Measurements from ENCODE around the gene FAM168A.

The FAM168A gene

GRCh38 chr11:73554671-73555320, 43.1 kb downstream of the FAM168A start:
- DNase-seq = no peak

GRCh38 chr11:73553266-73553665, 44.6 kb downstream of the FAM168A start:
- no peak for DNase-seq

GRCh38 chr11:73551677-73552076, 46.2 kb downstream of the FAM168A start:
- no peak for DNase-seq

GRCh38 chr11:73549376-73549775, 48.5 kb downstream of the FAM168A start:
- DNase-seq = no peak

GRCh38 chr11:73547706-73548595, 50.0 kb downstream of the FAM168A start:
- DNase-seq = no peak

- DNase-seq = no peak
Measured at GRCh38 chr11:73542175-73542574, 55.7 kb downstream of the FAM168A start.

- no peak for DNase-seq
Measured at GRCh38 chr11:73539506-73540084, 58.3 kb downstream of the FAM168A start.

GRCh38 chr11:73538381-73538872, 59.5 kb downstream of the FAM168A start:
- DNase-seq = no peak

GRCh38 chr11:73537969-73538368, 59.9 kb downstream of the FAM168A start:
- no peak for DNase-seq

GRCh38 chr11:73536961-73537360, 61.0 kb downstream of the FAM168A start:
- no peak for DNase-seq

GRCh38 chr11:73532310-73532709, 65.6 kb downstream of the FAM168A start:
- no peak for DNase-seq

GRCh38 chr11:73531386-73531785, 66.5 kb downstream of the FAM168A start:
- DNase-seq = no peak

GRCh38 chr11:73530109-73530508, 67.8 kb downstream of the FAM168A start:
- no peak for DNase-seq

GRCh38 chr11:73529204-73529530, 68.7 kb downstream of the FAM168A start:
- no peak for DNase-seq

GRCh38 chr11:73528483-73529203, 69.3 kb downstream of the FAM168A start:
- no peak for DNase-seq

- no peak for DNase-seq
Measured at GRCh38 chr11:73528013-73528412, 69.9 kb downstream of the FAM168A start.

- no peak for DNase-seq
Measured at GRCh38 chr11:73525611-73526010, 72.3 kb downstream of the FAM168A start.

GRCh38 chr11:73524774-73525173, 73.1 kb downstream of the FAM168A start:
- DNase-seq = no peak

GRCh38 chr11:73521621-73522020, 76.3 kb downstream of the FAM168A start:
- no peak for DNase-seq

- no peak for DNase-seq
Measured at GRCh38 chr11:73520353-73521061, 77.4 kb downstream of the FAM168A start.

GRCh38 chr11:73519266-73519665, 78.6 kb downstream of the FAM168A start:
- DNase-seq = no peak

- no peak for DNase-seq
Measured at GRCh38 chr11:73518195-73518594, 79.7 kb downstream of the FAM168A start.

- DNase-seq = no peak
Measured at GRCh38 chr11:73516080-73516479, 81.8 kb downstream of the FAM168A start.
